Measurements from ENCODE around the gene TMEM238L.

TMEM238L gene

GRCh38 chr17:10802496-10803284, 1.2 kb downstream of the TMEM238L start:
- Histone ChIP-seq H3K4me1 (ENCODE audit: control insufficient read depth, insufficient read depth, low read length) (peaks cover 62% of the 10 kb centered on the region), H3K9ac (ENCODE audit: low read length) (peak overlapping the region; percentile 91), H3K36me3 (ENCODE audit: control insufficient read depth, insufficient read depth, low read length) (no peaks in the 10 kb centered on the region), H3K9me3 (ENCODE audit: control insufficient read depth, low read length) (no peaks in the 10 kb centered on the region), H3K4me3 (ENCODE audit: low read length) (peak overlapping the region; percentile 87), H3K27me3 (ENCODE audit: control insufficient read depth, insufficient read depth, low read length) (no peaks in the 10 kb centered on the region)

- H3K4me1 ChIP-seq (ENCODE audit: control insufficient read depth, insufficient read depth, low read length), result peaks cover 59% of the 10 kb centered on the region
- no peak overlapping the region for H3K4me3 ChIP-seq (ENCODE audit: low read length)
- no peaks in the 10 kb centered on the region for H3K27me3 ChIP-seq (ENCODE audit: control insufficient read depth, insufficient read depth, low read length)
- no peaks in the 10 kb centered on the region for H3K9me3 ChIP-seq (ENCODE audit: control insufficient read depth, low read length)
- H3K36me3 ChIP-seq (ENCODE audit: control insufficient read depth, insufficient read depth, low read length), result no peaks in the 10 kb centered on the region
- H3K9ac ChIP-seq (ENCODE audit: low read length), result peak overlapping the region; percentile 63
Observed at GRCh38 chr17:10799407-10799806, 4.5 kb downstream of the TMEM238L start.

- Histone ChIP-seq H3K27me3 (ENCODE audit: control insufficient read depth, insufficient read depth, low read length) (no peaks in the 10 kb centered on the region), H3K4me1 (ENCODE audit: control insufficient read depth, insufficient read depth, low read length) (peaks cover 62% of the 10 kb centered on the region), H3K36me3 (ENCODE audit: control insufficient read depth, insufficient read depth, low read length) (no peaks in the 10 kb centered on the region), H3K9ac (ENCODE audit: low read length) (peak overlapping the region; percentile 63), H3K4me3 (ENCODE audit: low read length) (no peak overlapping the region), H3K9me3 (ENCODE audit: control insufficient read depth, low read length) (no peaks in the 10 kb centered on the region)
Observed at GRCh38 chr17:10798910-10799309, 5.0 kb downstream of the TMEM238L start.

- Histone ChIP-seq H3K36me3 (ENCODE audit: control insufficient read depth, insufficient read depth, low read length) (no peaks in the 10 kb centered on the region), H3K4me1 (ENCODE audit: control insufficient read depth, insufficient read depth, low read length) (peaks cover 67% of the 10 kb centered on the region), H3K9me3 (ENCODE audit: control insufficient read depth, low read length) (no peaks in the 10 kb centered on the region), H3K27me3 (ENCODE audit: control insufficient read depth, insufficient read depth, low read length) (no peaks in the 10 kb centered on the region), H3K9ac (ENCODE audit: low read length) (peak overlapping the region; percentile 63), H3K4me3 (ENCODE audit: low read length) (no peak overlapping the region)
Observed at GRCh38 chr17:10798332-10798749, 5.6 kb downstream of the TMEM238L start.

- Histone ChIP-seq H3K4me3 (ENCODE audit: low read length) (no peak overlapping the region), H3K9me3 (ENCODE audit: control insufficient read depth, low read length) (no peaks in the 10 kb centered on the region), H3K27me3 (ENCODE audit: control insufficient read depth, insufficient read depth, low read length) (no peaks in the 10 kb centered on the region), H3K36me3 (ENCODE audit: control insufficient read depth, insufficient read depth, low read length) (no peaks in the 10 kb centered on the region), H3K4me1 (ENCODE audit: control insufficient read depth, insufficient read depth, low read length) (peaks cover 71% of the 10 kb centered on the region), H3K9ac (ENCODE audit: low read length) (peak overlapping the region; percentile 63)
Observed at GRCh38 chr17:10797476-10798328, 6.2 kb downstream of the TMEM238L start.

GRCh38 chr17:10793816-10794215, 10.1 kb downstream of the TMEM238L start:
- no peaks in the 10 kb centered on the region for H3K36me3 ChIP-seq (ENCODE audit: control insufficient read depth, insufficient read depth, low read length)
- H3K9me3 ChIP-seq (ENCODE audit: control insufficient read depth, low read length), result no peaks in the 10 kb centered on the region
- no peak overlapping the region for H3K9ac ChIP-seq (ENCODE audit: low read length)
- H3K27me3 ChIP-seq (ENCODE audit: control insufficient read depth, insufficient read depth, low read length), result no peaks in the 10 kb centered on the region
- H3K4me3 ChIP-seq (ENCODE audit: low read length), result no peak overlapping the region
- peaks cover 89% of the 10 kb centered on the region for H3K4me1 ChIP-seq (ENCODE audit: control insufficient read depth, insufficient read depth, low read length)

- Histone ChIP-seq H3K4me1 (ENCODE audit: control insufficient read depth, insufficient read depth, low read length) (peaks cover 86% of the 10 kb centered on the region), H3K27me3 (ENCODE audit: control insufficient read depth, insufficient read depth, low read length) (no peaks in the 10 kb centered on the region), H3K4me3 (ENCODE audit: low read length) (no peak overlapping the region), H3K36me3 (ENCODE audit: control insufficient read depth, insufficient read depth, low read length) (no peaks in the 10 kb centered on the region), H3K9me3 (ENCODE audit: control insufficient read depth, low read length) (no peaks in the 10 kb centered on the region), H3K9ac (ENCODE audit: low read length) (no peak overlapping the region)
Observed at GRCh38 chr17:10793256-10793655, 10.6 kb downstream of the TMEM238L start.

GRCh38 chr17:10792151-10792550, 11.7 kb downstream of the TMEM238L start:
- no peaks in the 10 kb centered on the region for H3K27me3 ChIP-seq (ENCODE audit: control insufficient read depth, insufficient read depth, low read length)
- H3K9me3 ChIP-seq (ENCODE audit: control insufficient read depth, low read length), result no peaks in the 10 kb centered on the region
- H3K4me1 ChIP-seq (ENCODE audit: control insufficient read depth, insufficient read depth, low read length), result peaks cover 89% of the 10 kb centered on the region
- H3K36me3 ChIP-seq (ENCODE audit: control insufficient read depth, insufficient read depth, low read length), result no peaks in the 10 kb centered on the region
- H3K9ac ChIP-seq (ENCODE audit: low read length), result peak overlapping the region; percentile 53
- no peak overlapping the region for H3K4me3 ChIP-seq (ENCODE audit: low read length)

- no peaks in the 10 kb centered on the region for H3K27me3 ChIP-seq (ENCODE audit: control insufficient read depth, insufficient read depth, low read length)
- no peaks in the 10 kb centered on the region for H3K36me3 ChIP-seq (ENCODE audit: control insufficient read depth, insufficient read depth, low read length)
- H3K4me1 ChIP-seq (ENCODE audit: control insufficient read depth, insufficient read depth, low read length), result peaks cover 87% of the 10 kb centered on the region
- no peaks in the 10 kb centered on the region for H3K9me3 ChIP-seq (ENCODE audit: control insufficient read depth, low read length)
- no peak overlapping the region for H3K4me3 ChIP-seq (ENCODE audit: low read length)
- peak overlapping the region; percentile 51 for H3K9ac ChIP-seq (ENCODE audit: low read length)
Observed at GRCh38 chr17:10790491-10791401, 13.2 kb downstream of the TMEM238L start.

- no peaks in the 10 kb centered on the region for H3K9me3 ChIP-seq (ENCODE audit: control insufficient read depth, low read length)
Observed at GRCh38 chr17:10789694-10790271, 14.1 kb downstream of the TMEM238L start.

GRCh38 chr17:10787306-10788045, 16.4 kb downstream of the TMEM238L start:
- H3K4me1 ChIP-seq (ENCODE audit: control insufficient read depth, insufficient read depth, low read length), result peaks cover 66% of the 10 kb centered on the region
- H3K9me3 ChIP-seq (ENCODE audit: control insufficient read depth, low read length), result no peaks in the 10 kb centered on the region
- no peaks in the 10 kb centered on the region for H3K36me3 ChIP-seq (ENCODE audit: control insufficient read depth, insufficient read depth, low read length)
- H3K4me3 ChIP-seq (ENCODE audit: low read length), result no peak overlapping the region
- peak overlapping the region; percentile 20 for H3K9ac ChIP-seq (ENCODE audit: low read length)
- H3K27me3 ChIP-seq (ENCODE audit: control insufficient read depth, insufficient read depth, low read length), result no peaks in the 10 kb centered on the region

More at GRCh38 chr17:10789694-10790271, 14.1 kb downstream of the TMEM238L start:
- H3K4me1 ChIP-seq (ENCODE audit: control insufficient read depth, insufficient read depth, low read length), result peaks cover 82% of the 10 kb centered on the region
- H3K9ac ChIP-seq (ENCODE audit: low read length), result no peak overlapping the region
- no peaks in the 10 kb centered on the region for H3K27me3 ChIP-seq (ENCODE audit: control insufficient read depth, insufficient read depth, low read length)
- H3K36me3 ChIP-seq (ENCODE audit: control insufficient read depth, insufficient read depth, low read length), result no peaks in the 10 kb centered on the region
- H3K4me3 ChIP-seq (ENCODE audit: low read length), result no peak overlapping the region

Data from mucosa of stomach (tissue), 1 donor.